Right renal cortex interstitium (tissue), 3 donors: ENCODE data around the gene ADO. TPM values are rescaled to one million over a fixed set of nuclear protein-coding genes. Genes with fewer than 3 reads are reported as not detected.

Experiments used
- DNase-seq, 3 donors: peaks; one replicate each; pipeline ENCODE4 v3.0.0-alpha.2; 2013; ENCODE audit warnings: low read depth in 3 of 3, low spot score in 2 of 3
- polyA plus RNA-seq, 3 donors: library from polyadenylated mRNA; unstranded; fragments of 120-200 nt; gene quantifications; one replicate each; pipeline ENCODE4 v1.2.1, GENCODE V29; 2013; ENCODE audit not compliant: insufficient read length in 3 of 3

The ADO gene
- polyA plus RNA-seq, 3 donors = 34.4 to 40.7 (median 37.3) TPM

- no peak for DNase-seq
These were observed 13.9 kb upstream of the ADO start for GRCh38 chr10:62790571-62790970.

- no peak for DNase-seq
These were observed 12.3 kb upstream of the ADO start for GRCh38 chr10:62792261-62792660.

- no peak for DNase-seq
These were observed 10.2 kb upstream of the ADO start for GRCh38 chr10:62794306-62794705.

GRCh38 chr10:62795100-62795499, 9.4 kb upstream of the ADO start:
- no peak for DNase-seq

- no peak for DNase-seq
These were observed 8.8 kb upstream of the ADO start for GRCh38 chr10:62795762-62796161.

GRCh38 chr10:62796896-62797295, 7.6 kb upstream of the ADO start:
- no peak for DNase-seq

- no peak for DNase-seq
These were observed 2.6 kb upstream of the ADO start for GRCh38 chr10:62801871-62802270.

GRCh38 chr10:62803724-62804355, 680 bp upstream of the ADO start:
- DNase-seq = peak in 1 of 3 donors; percentile 86

GRCh38 chr10:62805231-62806099, 945 bp downstream of the ADO start:
- no peak for DNase-seq

GRCh38 chr10:62806251-62806650, 1.7 kb downstream of the ADO start:
- no peak for DNase-seq

- DNase-seq = no peak
These were observed 5.8 kb downstream of the ADO start for GRCh38 chr10:62810156-62810902.

- no peak for DNase-seq
These were observed 6.8 kb downstream of the ADO start for GRCh38 chr10:62811159-62811875.

GRCh38 chr10:62812672-62813439, 8.3 kb downstream of the ADO start:
- no peak for DNase-seq

GRCh38 chr10:62813453-62813852, 8.9 kb downstream of the ADO start:
- no peak for DNase-seq

GRCh38 chr10:62813981-62814380, 9.5 kb downstream of the ADO start:
- DNase-seq = no peak

- DNase-seq = no peak
These were observed 10.3 kb downstream of the ADO start for GRCh38 chr10:62814756-62815380.

GRCh38 chr10:62815381-62816075, 11.0 kb downstream of the ADO start:
- no peak for DNase-seq

- DNase-seq = no peak
These were observed 11.5 kb downstream of the ADO start for GRCh38 chr10:62816076-62816330.
